Measurements from ENCODE around the gene IYD.
A peak's percentile ranks its signal among the peaks of the same experiment; 100 is the strongest.

The IYD gene

GRCh38 chr6:150395388-150396009 lies 26.7 kb downstream of the IYD start:
- peak; percentile 46 for DNase-seq

- DNase-seq: no peak
These were observed 34.8 kb downstream of the IYD start for GRCh38 chr6:150403458-150404246.

- DNase-seq: no peak
These were observed 38.1 kb downstream of the IYD start for GRCh38 chr6:150406948-150407347.

GRCh38 chr6:150408842-150409241 lies 40.0 kb downstream of the IYD start:
- no peak for DNase-seq

- no peak for DNase-seq
These were observed 40.8 kb downstream of the IYD start for GRCh38 chr6:150409576-150410066.

GRCh38 chr6:150410399-150410798 lies 41.6 kb downstream of the IYD start:
- DNase-seq: no peak

- DNase-seq: no peak
These were observed 42.1 kb downstream of the IYD start for GRCh38 chr6:150410906-150411305.

GRCh38 chr6:150412221-150412620 lies 43.4 kb downstream of the IYD start:
- no peak for DNase-seq

- DNase-seq: no peak
These were observed 44.4 kb downstream of the IYD start for GRCh38 chr6:150413198-150413597.

GRCh38 chr6:150413781-150414281 lies 45.0 kb downstream of the IYD start:
- DNase-seq: no peak

GRCh38 chr6:150416128-150416527 lies 47.3 kb downstream of the IYD start:
- no peak for DNase-seq

- DNase-seq: no peak
These were observed 48.4 kb downstream of the IYD start for GRCh38 chr6:150417250-150417649.

- DNase-seq: peak; percentile 9
These were observed 49.4 kb downstream of the IYD start for GRCh38 chr6:150417899-150418826.

- peak; percentile 71 for DNase-seq
These were observed 50.2 kb downstream of the IYD start for GRCh38 chr6:150418827-150419594.

GRCh38 chr6:150420428-150420827 lies 51.6 kb downstream of the IYD start:
- no peak for DNase-seq

- no peak for DNase-seq
These were observed 52.1 kb downstream of the IYD start for GRCh38 chr6:150420926-150421325.

GRCh38 chr6:150425508-150425907 lies 56.7 kb downstream of the IYD start:
- DNase-seq: no peak

- no peak for DNase-seq
These were observed 57.4 kb downstream of the IYD start for GRCh38 chr6:150426198-150426597.

- no peak for DNase-seq
These were observed 58.3 kb downstream of the IYD start for GRCh38 chr6:150427037-150427602.

GRCh38 chr6:150427843-150428242 lies 59.0 kb downstream of the IYD start:
- no peak for DNase-seq

- DNase-seq: no peak
These were observed 62.0 kb downstream of the IYD start for GRCh38 chr6:150430815-150431214.

- no peak for DNase-seq
These were observed 66.5 kb downstream of the IYD start for GRCh38 chr6:150435360-150435759.
